HG03159 (cell line): ENCODE data around the gene ECHS1.

Source experiments
- ATAC-seq: cut with Tn5 transposase; IDR thresholded peaks from one replicate; pipeline ENCODE4 v1.9.1; 2021; ENCODE audit warnings: mild to moderate bottlenecking, moderate library complexity; ENCODE audit not compliant: unreplicated experiment

Gene ECHS1

DNA sequence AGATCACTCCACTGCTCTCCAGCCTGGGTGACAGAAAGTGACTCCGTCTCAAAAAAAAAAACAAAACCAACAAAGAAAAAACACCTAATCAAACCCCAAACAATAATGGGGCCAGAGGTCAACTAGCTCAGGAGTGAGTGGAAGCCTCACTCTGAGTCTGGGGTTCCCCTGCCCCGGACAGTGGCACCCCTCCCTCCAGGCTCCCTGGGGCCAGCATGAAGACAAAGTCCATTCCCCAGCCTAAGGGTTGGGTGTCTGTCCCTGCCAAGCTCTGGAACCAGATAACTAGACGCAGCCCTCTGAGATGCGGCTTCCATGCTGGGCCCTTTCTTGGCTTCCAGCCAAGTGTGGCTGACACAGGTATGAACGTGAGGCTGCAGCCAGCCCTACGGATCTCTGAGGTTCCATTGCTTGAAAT, 13.6 kb downstream of the ECHS1 start:
- ATAC-seq = no peak

DNA sequence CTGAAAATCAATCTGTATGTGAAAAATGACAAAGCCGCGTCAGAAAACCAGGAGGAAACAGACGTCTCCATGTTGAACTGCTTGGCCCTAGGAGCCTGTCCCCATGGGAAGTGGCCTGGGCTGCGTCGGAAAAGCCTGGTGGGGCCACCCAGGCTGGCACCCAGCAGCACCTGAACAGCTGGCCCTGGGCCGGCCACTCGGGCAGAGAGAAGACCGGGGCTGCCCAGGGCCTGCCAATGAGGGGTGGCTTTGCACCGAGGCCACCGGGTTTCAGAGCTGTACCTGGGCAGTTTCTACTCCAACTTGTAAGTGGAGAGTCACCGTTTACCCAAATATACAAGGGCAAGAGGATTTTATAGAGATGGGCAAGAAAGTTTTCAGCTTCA, 14.2 kb downstream of the ECHS1 start:
- ATAC-seq = no peak

DNA sequence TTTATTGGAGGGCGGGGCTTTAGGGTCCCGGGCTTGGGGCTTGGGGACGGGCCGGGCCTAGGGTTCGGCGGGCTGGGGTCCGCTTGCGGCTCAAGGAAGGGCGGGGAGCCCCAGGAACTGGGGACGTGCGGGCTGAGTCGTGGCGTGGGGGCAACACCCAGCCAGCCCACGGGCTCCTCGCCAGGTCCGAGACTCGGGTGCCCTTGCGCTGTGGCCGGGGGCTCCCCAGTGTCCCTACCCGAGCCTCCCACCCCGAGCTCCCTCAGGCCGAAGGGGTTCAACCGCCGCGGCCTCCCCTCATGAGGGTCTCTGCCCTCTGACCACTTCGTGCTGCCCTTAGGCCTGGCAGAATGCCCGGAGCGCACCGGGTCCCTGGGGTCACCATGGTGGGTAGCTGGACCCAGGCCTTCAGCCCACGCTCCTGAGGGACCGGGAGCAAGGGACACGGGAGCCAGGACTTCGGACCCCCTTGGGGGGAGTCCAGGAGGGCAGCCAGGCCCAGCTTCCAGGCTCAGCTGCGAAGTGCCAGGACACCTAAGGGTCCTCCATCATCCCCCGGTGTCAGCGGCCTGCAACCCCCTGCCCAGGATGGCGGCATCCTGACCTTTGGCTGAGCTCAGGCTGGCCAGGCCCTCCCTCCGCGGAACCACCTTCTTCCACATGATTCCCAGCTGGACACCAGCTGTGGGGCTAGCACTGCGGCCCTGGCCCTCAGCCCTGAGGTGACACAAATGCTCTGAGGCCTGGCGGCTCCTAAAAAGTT, 14.8 kb downstream of the ECHS1 start:
- no peak for ATAC-seq

DNA sequence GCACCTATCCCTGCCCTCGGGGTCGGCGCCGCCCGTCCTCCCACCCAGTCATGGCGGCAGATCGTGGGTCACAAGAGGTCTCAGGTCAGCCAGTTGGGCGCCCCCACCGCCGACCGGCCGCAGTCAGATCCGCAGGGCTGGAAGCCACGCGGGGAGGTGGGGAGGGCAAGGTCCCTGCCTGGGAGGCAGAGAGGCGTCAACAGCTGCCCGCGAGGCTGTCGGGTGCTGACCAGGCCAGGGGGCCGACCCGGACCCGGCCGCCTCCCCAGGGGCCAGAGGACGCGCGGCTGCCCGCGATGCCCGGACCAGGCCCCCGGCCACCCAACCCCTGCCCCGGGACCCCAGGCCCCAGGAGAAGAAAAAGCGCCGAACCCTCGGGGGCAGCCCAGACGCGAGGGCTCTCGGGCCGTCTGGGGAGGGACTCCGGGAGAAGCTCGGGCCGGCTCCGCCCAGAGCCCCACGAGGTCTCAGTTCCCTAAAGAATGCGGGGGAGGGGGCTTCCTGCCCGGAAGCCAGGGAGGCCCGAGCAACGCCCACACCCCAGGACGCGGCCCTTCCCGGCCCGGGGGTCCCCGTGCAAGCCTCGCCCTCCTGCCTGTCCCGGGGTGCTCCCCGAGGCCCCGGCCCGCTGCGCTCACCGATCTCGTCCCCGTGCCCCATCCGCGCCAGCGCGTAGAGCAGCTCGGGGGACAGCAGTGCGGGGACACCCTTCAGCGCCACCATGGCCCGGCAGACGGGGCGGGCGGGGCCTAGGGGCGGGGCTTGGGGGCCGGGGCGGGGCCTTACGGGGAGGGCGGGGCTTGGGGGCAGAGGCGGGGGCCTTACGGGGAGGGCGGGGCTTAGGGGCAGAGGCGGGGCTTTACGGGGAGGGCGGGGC, 15.6 kb downstream of the ECHS1 start, which contains the start of gene FUOM:
TSS of gene FUOM (minus strand) at position 735 of the 877 bp plus-strand sequence. CDS start at position 723, 12 bp downstream.
- peak; percentile 55 for ATAC-seq

DNA sequence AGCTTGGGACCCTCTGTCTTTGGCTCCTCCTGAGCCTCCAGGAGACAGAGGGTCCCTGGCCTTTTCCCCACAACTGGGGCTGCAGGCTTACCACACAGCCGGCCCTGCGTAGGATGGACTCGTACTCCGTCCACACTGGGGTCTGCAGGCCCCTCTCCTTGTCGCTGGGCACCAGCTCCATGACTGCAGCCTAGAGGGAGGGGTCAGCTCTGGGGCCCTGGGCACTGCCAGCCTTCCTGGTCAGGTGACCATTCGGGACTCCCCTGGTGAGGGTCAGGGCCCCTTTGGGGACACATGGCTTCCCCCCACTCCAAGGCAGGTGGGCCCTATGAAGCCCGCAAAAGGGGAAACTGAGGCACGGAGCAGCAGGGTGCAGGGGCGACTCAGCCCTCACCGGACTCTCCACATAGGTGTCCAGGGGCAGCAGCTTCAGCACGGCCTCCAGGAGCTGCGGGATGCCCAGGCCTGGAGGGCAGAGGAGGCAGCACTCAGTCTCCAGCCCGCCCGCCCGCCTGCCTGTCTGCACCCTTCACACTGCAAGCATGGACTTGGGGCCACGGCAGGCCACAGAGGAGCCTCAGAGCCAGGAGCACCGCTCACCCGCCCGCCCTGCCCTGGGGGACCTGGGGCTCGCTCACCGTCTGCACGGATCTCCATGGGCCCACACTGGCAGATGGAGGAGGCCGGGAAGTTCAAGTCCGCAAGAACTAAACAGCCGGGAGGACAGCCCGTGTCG, 16.4 kb downstream of the ECHS1 start:
- no peak for ATAC-seq

DNA sequence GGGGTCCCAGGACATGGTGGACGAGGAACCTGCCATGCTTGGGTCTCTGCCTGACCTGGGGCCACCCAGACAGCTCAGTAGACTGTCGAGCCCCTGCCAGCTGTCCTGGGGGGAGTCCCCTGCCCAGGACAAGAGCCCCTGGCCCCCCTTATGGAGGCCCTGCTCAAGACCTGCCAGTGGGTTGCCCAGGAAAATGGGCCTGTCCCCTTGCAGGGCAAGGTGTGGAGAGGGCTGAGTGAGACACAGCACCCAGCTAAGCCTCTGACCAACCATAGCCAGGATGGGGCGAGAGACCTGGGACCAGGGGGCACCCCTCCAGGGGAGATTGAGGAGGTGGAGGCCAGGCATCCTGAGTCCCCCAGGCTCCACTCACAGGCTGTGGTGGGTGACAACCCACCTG, 17.2 kb downstream of the ECHS1 start:
- ATAC-seq = no peak

DNA sequence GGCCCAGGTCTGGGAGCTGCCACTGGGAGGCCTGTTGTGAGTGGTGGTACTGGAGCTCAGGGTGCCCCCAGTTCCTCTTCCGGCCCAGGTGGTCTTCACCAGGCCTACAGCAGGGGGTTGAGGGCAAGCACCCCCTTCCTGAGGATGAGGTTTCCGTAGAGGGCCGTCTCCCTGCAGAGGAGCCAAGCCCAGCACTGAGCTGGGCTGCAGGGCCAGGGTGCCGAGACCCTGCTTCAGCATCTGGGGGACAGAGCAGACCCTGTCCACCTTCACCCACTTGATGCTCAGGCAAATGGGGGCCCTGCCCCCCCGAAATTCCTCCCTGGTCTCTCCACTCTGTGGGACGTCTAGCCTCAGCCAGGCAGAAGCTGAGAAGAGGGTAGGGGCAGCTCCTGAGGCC, 17.9 kb downstream of the ECHS1 start:
- no peak for ATAC-seq

DNA sequence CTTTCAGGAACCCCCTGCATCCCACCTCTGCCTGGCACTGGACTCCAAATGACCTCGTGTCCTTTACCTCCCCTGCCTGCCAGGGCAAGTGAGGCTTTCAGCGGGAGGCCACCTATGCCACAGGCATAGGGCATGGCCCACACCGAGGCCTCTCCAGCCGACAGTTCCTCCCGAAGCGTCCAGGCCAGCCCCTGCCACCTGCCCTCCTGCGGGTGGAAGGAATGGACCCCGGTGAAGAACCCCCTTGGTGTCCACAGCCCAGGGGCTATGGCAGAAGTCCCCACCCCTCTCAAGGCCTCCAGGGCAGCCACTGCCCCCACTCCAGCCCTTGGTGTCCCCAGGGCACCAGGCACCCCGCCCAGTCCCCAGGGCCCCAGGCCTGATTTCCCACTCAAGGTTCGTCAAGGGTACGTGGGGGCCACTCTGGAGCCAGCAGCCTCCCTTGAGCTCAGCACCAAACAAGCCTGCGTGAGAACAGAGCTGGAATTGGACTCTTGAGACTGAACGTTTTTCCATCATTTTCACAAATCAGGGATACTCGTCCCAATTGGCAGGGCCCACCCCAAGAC, 18.4 kb downstream of the ECHS1 start:
- ATAC-seq = no peak

DNA sequence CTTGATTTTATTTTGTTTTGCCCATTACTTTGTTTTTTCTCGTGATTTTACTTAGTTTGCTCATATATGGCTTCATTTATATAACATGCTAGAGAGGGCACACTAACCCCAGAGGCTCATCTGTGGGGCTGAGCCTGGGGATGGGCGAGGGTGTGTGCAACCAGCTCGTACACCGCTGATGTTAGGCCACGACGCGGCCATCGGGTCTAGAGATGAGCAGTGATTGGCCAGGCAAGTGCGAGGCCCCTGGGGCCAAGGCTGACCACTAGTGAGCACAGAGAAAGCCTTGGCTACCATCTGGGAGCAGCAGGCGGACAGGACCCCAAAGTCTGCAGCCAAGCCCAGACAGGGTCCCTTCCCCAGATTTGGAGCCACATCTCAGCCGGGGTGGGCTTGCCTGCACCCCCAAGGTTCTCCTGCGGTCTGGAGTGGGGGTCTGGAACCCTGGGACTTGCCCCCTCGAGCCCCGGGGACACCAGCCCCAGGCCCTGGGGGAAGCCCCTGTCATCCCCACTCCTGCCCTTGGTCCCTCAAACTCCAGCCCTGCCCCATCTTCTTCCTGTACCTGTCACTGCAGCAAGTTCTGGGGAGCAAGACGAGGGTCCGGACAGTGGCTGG, 19.1 kb downstream of the ECHS1 start:
- no peak for ATAC-seq

DNA sequence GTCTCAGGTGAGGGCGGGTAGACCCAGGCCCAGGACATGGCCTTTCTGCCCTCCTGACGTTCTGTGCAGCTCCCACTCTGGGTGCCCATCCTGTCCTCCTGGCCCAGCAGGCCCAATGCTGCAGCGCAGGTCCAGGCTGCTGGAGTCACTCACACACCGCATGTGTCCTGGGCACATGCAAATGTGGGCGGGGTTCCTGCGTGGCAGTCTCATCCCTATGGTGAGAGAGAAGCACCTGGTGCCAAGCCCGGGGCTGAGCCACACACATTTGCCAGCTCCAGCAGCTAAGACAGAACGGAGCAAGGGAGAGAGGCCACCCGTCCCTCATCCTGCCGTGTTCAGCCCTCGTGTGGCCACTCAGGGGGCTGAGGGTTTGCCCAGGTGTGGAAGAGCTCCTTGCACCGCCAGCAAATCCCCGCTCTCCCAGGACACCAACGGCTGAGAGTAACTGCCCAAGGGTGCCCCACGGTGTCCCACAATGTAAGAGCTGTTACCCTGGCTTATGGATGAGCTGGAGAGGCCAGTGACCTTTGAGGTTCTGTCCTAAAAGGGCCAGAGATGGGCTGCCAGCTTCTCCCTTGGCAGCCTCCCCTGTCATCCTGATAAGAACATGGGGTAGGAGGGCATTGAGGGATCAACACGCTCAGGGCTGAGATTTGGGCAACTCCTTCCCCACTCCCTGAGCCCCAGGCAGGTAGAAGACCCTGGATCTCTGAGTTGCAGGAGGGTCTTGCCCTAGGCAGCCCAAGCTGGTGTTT, 19.8 kb downstream of the ECHS1 start:
- ATAC-seq = no peak

DNA sequence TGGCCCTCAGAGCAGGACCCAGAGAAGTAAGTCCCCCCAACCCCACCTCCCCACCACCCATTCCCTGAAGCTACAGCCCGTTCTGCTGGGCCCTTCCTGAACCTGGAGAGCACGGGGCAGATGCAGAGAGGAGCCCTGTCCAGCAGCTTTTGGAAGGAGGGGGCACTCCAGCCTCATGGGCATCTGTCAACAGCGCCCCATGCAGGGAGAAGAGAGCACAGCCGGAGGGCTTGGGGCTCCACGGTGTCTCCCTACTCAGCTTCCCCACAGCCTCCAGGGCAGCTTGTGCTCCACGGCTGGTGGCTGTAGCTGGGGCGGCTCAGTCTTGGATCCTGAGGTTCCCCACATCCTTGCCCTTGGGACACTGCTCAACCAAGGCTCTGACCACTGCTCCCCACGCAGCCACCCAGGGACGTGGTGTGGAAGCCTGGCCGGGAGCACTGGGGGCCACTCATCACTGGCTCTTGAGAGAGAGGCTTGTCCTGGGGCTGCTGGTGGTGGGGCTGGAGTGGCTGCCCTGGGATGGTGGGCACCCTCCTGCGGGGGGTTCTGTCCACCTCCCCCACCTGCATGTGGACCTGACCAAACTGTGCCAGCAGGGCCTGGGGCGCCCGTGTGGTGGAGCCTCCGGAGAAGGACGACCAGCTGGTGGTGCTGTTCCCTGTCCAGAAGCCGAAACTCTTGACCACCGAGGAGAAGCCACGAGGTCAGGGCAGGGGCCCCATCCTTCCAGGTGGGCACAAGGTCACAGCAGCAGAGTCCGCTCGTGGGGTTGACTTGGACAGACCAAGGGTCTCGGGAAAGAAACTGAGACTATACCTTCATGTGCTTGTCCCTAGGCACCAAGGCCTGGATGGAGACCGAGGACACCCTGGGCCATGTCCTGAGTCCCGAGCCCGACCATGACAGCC, 21.5 kb downstream of the ECHS1 start:
- no peak for ATAC-seq

DNA sequence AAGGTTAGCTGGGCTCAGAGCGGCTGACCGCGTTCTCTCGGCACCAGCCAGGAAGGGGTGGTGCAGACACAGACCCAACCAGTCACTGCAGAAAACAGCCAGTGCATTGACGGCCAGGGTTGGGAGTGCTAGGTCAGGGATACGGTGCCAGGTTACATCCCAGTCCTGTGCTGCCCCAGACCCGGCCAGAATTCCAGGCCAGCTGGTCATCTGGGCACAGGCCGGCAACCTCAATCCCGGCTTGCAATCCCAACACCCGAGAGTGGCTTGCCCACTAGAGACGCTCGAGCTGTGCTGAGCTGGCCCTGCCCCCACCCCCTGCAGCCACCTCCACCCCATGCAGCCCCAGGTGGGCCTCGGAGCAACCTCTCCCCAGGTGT, 22.2 kb downstream of the ECHS1 start:
- no peak for ATAC-seq

DNA sequence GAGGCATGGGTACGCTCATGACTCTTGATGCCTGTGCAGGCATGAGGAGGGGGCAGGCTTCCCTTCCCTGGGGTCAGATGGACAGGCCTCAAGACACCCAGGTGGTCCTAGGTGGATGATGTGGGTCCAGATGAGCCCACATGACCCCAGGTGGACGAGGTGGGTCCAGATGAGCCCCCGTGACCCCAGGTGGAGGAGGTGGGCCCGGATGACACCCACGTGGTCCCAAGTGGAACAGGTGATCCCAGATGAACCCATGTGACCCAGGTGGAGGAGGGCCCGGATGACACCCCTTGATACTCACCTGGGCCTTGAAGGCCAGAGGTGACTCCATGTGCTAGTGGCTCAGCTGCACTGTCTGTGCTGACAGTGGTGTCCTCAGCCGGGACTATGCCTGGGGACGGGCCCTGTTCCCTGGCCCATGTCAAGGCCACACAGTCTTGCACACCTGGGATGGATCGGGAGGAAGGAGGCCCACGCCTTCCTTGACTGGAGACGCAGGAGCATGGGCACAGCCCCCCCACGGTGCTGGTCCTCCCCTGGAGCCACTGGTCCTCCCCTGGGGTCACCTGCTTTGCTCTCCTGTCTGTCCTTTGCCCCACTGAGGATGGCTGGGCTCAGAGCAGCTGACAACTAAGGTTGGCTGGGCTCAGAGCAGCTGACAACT, 22.7 kb downstream of the ECHS1 start:
- ATAC-seq = no peak

DNA sequence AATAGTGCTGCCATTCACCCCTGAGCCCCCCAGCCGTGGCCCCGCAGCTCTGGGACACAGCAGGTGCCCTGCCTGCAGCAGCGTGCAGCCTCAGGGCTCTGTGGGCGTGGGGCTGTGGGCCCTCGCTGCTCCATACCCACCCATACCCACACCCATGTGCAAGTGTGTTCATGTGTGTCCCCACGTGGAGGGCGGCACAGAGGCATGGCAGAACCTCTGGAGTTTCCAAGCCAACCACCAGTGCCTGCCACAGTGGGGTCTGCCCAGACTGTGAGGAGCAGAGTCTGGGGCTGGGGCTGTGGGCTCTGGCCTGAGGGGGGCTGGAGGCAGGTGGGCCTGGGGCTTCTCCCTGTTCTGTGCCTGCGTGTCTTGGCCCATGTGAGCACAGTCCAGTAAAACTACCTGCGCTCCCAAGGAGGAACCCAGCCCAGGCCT, 23.6 kb downstream of the ECHS1 start:
- no peak for ATAC-seq

DNA sequence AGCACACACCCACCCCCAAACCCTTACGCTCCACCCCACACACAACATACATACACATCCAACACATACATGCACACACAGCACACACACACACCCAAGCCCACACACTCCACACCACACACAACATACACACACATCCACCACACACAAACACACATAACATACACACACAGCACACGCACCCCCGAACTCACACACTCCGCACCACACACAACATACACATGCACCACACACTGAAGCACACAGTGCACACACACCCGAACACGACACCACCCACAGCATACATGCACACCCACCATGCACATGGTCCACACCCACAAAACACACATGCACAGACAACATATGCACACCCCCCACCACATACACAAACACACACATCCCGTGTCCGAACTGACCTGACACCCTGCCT, 24.0 kb downstream of the ECHS1 start:
- no peak for ATAC-seq

DNA sequence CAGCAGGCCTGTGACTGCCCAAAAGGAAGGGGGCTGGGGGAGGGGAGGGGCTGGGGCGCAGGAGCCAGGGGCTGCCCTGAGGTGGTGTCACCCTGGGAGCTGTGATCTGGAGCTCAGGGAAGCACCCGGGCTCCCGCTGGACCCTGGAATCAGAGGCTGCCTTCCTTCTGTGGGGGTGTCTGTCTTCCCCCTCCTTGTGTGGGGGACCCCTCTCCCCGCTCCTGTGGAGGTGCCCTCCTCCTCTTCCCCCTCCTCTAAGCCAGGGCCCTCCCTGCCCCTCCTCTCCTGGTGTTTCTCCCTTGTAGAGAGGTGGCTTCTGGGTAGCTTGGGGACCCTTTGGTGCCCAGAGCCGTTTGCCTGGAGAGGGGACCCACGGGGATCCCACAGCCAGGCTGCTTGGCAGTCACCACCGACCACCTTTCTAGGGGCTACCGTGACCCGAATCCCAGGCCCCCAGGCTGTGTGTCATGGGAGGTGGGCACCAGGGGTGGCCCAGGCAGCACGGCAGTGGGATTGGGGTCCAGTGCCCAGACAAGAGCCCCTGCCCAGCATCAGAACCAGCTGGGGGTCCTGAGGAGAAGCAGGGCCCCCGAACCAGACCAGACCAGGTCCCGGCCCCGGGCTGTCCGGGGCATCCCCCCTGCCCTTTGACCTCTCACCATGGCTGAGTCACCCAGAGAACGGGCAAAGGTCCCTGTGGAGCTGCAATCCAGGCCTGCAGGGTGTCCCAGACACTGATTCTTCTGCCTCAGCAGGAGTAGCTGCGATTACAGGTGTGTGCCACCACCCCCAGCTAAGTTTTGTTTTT, 25.2 kb downstream of the ECHS1 start:
- ATAC-seq = no peak

DNA sequence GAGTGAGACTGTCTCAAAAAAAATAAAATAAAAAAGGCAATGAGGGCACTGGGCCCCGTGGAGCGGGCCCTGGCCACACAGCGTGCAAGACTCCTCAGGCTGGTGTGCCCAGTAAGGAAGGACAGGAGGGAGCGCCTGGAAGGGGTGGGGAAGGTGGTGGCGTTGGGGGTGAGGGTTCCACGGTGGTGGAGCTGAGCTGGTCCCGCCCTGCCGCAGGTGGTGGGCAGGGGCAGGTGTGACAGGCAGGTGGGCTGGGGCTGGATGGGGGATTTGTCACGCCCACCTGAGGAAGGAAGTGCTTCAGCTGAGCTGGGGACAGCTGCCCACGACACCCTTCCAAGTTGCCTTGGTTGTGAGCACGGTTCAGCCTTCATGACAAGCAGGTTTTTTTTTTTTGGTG, 26.7 kb downstream of the ECHS1 start:
- no peak for ATAC-seq

DNA sequence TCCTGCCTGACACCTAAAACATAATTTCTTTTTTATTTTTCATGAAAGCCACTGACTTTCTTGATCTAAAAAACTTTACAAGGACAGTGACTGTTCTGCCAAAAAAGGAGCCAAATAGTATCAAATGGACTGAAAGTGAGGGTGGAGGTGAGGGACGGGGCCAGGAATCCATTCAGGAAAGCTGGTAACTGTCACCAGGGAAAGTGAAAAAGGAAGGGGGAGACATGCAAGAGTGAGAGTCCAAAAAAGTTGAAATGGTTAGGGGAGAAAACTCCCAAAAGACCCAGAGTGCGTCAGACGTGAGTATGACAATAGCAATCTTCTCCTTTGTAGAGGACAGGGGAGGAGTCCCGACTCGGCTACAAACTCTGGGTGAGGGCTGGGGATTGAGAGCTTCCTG, 28.9 kb downstream of the ECHS1 start:
- ATAC-seq = no peak
